Neural cell (in vitro differentiated cells): ENCODE measurements around the gene SDC4.

Source experiments
- EZH2 ChIP-seq: fragments of 200-600, 300-800 bp; shearing (Covaris generic), sonication (generic); IDR thresholded peaks from 2 replicates; pipeline ENCODE4 v1.6.1; 2014; ENCODE audit warnings: antibody characterized with exemption, low read length, borderline replicate concordance, mild to moderate bottlenecking; ENCODE audit not compliant: insufficient read depth, poor library complexity, severe bottlenecking
- MXI1 ChIP-seq: fragments of 450-650 bp; conservative IDR thresholded peaks from 2 replicates; pipeline ENCODE4 v1.6.1; 2014; ENCODE audit warnings: antibody characterized with exemption, mild to moderate bottlenecking; ENCODE audit not compliant: poor library complexity, severe bottlenecking
- POLR2AphosphoS5 ChIP-seq: IDR thresholded peaks from 2 replicates; pipeline ENCODE4 v1.6.1; 2012
- SMC3 ChIP-seq: fragments of 450-650 bp; conservative IDR thresholded peaks from 2 replicates; pipeline ENCODE4 v1.6.1; 2014; ENCODE audit warnings: antibody characterized with exemption, mild to moderate bottlenecking, moderate library complexity; ENCODE audit not compliant: poor library complexity
- TAF1 ChIP-seq: IDR thresholded peaks from 2 replicates; pipeline ENCODE4 v1.6.1; 2012; ENCODE audit warnings: low read depth
- TF ChIP-seq, protein P1 (sequence below): fragments of 450-650 bp; IDR thresholded peaks from 2 replicates; pipeline ENCODE4 v1.5.1; 2014; ENCODE audit warnings: antibody characterized with exemption, mild to moderate bottlenecking, moderate library complexity; ENCODE audit not compliant: poor library complexity, severe bottlenecking
- TF ChIP-seq, protein P2 (sequence below): IDR thresholded peaks from 2 replicates; pipeline ENCODE4 v1.6.1; 2012; ENCODE audit warnings: borderline replicate concordance

DNA sequence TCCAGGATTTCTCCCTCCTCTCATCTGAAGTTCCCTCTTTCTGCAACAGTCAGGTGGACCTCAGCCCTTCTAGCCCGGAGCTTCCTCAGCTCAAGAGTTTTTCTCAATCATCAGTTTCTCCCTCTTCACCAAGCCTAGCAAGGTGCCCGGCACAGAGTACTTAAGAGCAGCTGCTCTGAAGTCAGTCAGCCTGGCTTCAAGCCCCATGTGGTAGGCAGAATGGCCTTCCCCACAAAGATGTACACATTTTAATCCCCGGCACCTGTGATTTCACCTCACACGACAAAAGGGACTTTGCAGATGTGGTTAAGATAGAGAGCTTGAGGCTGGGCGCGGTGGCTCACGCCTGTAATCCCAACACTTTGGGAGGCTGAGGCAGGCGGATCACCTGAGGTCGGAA lies 56.7 kb downstream of the SDC4 start:
- TF ChIP-seq, protein P1, sequence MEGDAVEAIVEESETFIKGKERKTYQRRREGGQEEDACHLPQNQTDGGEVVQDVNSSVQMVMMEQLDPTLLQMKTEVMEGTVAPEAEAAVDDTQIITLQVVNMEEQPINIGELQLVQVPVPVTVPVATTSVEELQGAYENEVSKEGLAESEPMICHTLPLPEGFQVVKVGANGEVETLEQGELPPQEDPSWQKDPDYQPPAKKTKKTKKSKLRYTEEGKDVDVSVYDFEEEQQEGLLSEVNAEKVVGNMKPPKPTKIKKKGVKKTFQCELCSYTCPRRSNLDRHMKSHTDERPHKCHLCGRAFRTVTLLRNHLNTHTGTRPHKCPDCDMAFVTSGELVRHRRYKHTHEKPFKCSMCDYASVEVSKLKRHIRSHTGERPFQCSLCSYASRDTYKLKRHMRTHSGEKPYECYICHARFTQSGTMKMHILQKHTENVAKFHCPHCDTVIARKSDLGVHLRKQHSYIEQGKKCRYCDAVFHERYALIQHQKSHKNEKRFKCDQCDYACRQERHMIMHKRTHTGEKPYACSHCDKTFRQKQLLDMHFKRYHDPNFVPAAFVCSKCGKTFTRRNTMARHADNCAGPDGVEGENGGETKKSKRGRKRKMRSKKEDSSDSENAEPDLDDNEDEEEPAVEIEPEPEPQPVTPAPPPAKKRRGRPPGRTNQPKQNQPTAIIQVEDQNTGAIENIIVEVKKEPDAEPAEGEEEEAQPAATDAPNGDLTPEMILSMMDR = no peak
- TF ChIP-seq POLR2AphosphoS5 (no peak), TAF1 (no peak), EZH2 (no peak), SMC3 (no peak), MXI1 (no peak)
- TF ChIP-seq, protein P2, sequence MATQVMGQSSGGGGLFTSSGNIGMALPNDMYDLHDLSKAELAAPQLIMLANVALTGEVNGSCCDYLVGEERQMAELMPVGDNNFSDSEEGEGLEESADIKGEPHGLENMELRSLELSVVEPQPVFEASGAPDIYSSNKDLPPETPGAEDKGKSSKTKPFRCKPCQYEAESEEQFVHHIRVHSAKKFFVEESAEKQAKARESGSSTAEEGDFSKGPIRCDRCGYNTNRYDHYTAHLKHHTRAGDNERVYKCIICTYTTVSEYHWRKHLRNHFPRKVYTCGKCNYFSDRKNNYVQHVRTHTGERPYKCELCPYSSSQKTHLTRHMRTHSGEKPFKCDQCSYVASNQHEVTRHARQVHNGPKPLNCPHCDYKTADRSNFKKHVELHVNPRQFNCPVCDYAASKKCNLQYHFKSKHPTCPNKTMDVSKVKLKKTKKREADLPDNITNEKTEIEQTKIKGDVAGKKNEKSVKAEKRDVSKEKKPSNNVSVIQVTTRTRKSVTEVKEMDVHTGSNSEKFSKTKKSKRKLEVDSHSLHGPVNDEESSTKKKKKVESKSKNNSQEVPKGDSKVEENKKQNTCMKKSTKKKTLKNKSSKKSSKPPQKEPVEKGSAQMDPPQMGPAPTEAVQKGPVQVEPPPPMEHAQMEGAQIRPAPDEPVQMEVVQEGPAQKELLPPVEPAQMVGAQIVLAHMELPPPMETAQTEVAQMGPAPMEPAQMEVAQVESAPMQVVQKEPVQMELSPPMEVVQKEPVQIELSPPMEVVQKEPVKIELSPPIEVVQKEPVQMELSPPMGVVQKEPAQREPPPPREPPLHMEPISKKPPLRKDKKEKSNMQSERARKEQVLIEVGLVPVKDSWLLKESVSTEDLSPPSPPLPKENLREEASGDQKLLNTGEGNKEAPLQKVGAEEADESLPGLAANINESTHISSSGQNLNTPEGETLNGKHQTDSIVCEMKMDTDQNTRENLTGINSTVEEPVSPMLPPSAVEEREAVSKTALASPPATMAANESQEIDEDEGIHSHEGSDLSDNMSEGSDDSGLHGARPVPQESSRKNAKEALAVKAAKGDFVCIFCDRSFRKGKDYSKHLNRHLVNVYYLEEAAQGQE = no peak
